ENCODE data around the gene LCT. TPM values are rescaled to one million over a fixed set of nuclear protein-coding genes. Genes with fewer than 3 reads are reported as not detected.

LCT gene
- polyA plus RNA-seq, 1 of the 3 experiments (the other 2 are of a cell fraction), result not detected

DNA sequence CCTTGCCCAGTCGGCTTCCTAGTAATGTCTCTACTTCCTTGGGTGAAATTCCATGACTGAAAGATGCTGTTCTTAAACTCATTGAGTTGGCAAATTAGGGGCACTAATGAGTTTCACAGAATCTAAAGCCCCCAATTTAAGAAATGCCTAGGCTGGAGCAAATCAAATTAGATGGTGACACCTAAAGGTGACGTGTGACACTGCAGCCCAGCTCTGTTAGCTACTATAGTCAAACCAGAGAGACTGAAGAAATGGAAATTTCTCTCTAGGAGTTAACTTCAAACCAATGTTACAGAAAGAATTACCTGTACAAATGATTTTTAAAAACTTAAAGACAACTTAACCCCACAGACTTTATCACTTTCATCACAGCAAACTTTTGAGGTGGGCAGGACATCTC, 37.2 kb downstream of the LCT start (continued):
- TF ChIP-seq RAD21 (IDR thresholded peaks at IDR 0.05; ENCODE audit: low read length), result no peak
- TF ChIP-seq YY1 (IDR thresholded peaks at IDR 0.05; ENCODE audit: low read depth), result no peak

DNA sequence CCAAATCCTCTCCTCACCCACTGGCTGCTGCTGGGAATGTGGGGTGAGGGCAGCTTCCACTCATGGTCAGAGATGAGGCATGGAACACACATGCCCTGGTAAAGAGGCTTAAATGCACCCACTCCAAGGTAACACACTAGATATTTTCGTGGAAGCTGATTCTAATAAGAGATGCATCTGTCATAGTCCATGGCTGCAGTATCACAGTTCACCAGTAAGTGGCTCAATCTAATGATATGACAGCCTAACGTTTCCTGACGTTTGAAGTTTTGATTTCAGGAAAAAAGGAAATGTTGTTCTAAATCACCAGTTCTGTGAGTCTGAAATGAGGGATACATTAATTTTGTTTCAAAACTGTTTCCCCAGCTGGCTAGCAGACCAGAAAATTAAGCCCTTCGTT, 38.2 kb downstream of the LCT start:
- Histone ChIP-seq H3K27ac (ENCODE audit: low read depth in 2 of 2, low read length in 1 of 2) (no peak overlapping the region), H3K4me1 (ENCODE audit: control insufficient read depth in 1 of 2, insufficient read depth in 2 of 2, low read depth in 1 of 2, low read length in 1 of 2) (no peaks in the 10 kb centered on the region; a peak in 1 of 4 replicates), H3K9ac (no peak overlapping the region), H3K4me2 (no peak overlapping the region), H3K27me3 (ENCODE audit: insufficient read depth) (no peaks in the 10 kb centered on the region), H4K20me1 (ENCODE audit: insufficient read depth) (no peaks in the 10 kb centered on the region), H3K4me3 (ENCODE audit: low read depth in 2 of 2, low read length in 1 of 2) (no peak overlapping the region), H2AFZ (ENCODE audit: low read depth) (no peak overlapping the region), H3F3A (replicated peaks; ENCODE audit: insufficient read depth) (no peaks in the 10 kb centered on the region), H3K9me2 (no peaks in the 10 kb centered on the region), H3K9me3 (no peaks in the 10 kb centered on the region), H3K79me2 (ENCODE audit: insufficient read depth) (no peaks in the 10 kb centered on the region), H3K36me3 (replicated peaks in 1 of 2; ENCODE audit: control insufficient read depth in 1 of 2, insufficient read depth in 2 of 2, low read length in 1 of 2) (no peaks in the 10 kb centered on the region)
- TF ChIP-seq JUND (IDR thresholded peaks at IDR 0.05) (no peak), NRF1 (IDR thresholded peaks at IDR 0.05; ENCODE audit: low read depth, low read length) (no peak), RAD21 (IDR thresholded peaks at IDR 0.05; ENCODE audit: low read length) (no peak), TEAD4 (IDR thresholded peaks at IDR 0.05; ENCODE audit: borderline replicate concordance, insufficient read depth) (no peak), CHD2 (IDR thresholded peaks at IDR 0.05; ENCODE audit: low read length, partially characterized antibody) (no peak), RFX5 (IDR thresholded peaks at IDR 0.05; ENCODE audit: low read length) (no peak), NFIC (IDR thresholded peaks at IDR 0.05; ENCODE audit: borderline replicate concordance) (no peak), FOSL2 (IDR thresholded peaks at IDR 0.05; ENCODE audit: borderline replicate concordance, low read depth) (no peak), YY1 (IDR thresholded peaks at IDR 0.05; ENCODE audit: low read depth) (no peak)
- TF ChIP-seq, protein P1, sequence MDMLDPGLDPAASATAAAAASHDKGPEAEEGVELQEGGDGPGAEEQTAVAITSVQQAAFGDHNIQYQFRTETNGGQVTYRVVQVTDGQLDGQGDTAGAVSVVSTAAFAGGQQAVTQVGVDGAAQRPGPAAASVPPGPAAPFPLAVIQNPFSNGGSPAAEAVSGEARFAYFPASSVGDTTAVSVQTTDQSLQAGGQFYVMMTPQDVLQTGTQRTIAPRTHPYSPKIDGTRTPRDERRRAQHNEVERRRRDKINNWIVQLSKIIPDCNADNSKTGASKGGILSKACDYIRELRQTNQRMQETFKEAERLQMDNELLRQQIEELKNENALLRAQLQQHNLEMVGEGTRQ (IDR thresholded peaks at IDR 0.05; ENCODE audit: borderline replicate concordance, low read depth, low read length), result no peak
- 45% methylated on average over 4 of the region's 4 CpGs for WGBS (ENCODE audit: low lambda C conversion rate)
- DNase-seq, result no peak
- CTCF ChIA-PET, result interaction anchor here (0.8 to 4.6 kb wide), 15 partner anchors 9 to 861 kb away, joined by 3 to 75 read pairs (median 7); no protein-coding TSS in a partner anchor
- POLR2A ChIA-PET, result no interaction called here

DNA sequence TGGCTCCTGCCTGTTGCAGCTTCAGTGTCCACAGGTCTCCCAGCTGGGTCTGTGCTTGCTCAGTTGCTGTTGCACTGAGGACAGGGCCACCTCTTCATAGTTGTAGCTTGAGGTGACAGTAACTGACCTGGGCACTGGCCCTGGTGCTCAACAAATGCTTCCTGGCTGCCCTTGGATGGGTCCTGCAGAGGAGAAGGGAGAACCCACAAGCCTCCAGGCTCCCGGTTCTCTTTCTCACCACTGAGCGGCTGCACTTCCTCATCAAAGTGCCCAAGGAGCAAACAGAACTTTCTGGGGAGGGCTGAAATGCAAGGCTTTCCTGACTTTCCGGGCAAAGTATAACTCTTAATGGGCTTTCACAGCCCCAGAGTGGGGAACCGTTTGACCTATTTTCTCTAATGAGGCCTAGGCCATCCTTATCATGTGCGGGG, 38.7 kb downstream of the LCT start:
- no peak overlapping the region for H3K4me2 ChIP-seq
- H3K79me2 ChIP-seq (ENCODE audit: insufficient read depth), result no peaks in the 10 kb centered on the region
- no peaks in the 10 kb centered on the region for H3K36me3 ChIP-seq (replicated peaks in 1 of 2; ENCODE audit: control insufficient read depth in 1 of 2, insufficient read depth in 2 of 2, low read length in 1 of 2)
- H3K9me3 ChIP-seq, result no peaks in the 10 kb centered on the region
- no peaks in the 10 kb centered on the region; a peak in 1 of 4 replicates for H3K4me1 ChIP-seq (ENCODE audit: control insufficient read depth in 1 of 2, insufficient read depth in 2 of 2, low read depth in 1 of 2, low read length in 1 of 2)
- H2AFZ ChIP-seq (ENCODE audit: low read depth), result no peak overlapping the region
- no peak overlapping the region for H3K27ac ChIP-seq (ENCODE audit: low read depth in 2 of 2, low read length in 1 of 2)
- no peaks in the 10 kb centered on the region for H4K20me1 ChIP-seq (ENCODE audit: insufficient read depth)
- no peaks in the 10 kb centered on the region for H3K27me3 ChIP-seq (ENCODE audit: insufficient read depth)
- ChIA-PET POLR2A (no interaction called here), CTCF (interaction anchor here (0.7 to 4.6 kb wide), 29 partner anchors 9 to 860 kb away, joined by 3 to 75 read pairs (median 5); no protein-coding TSS in a partner anchor)
- no peak overlapping the region for H3K9ac ChIP-seq
- H3F3A ChIP-seq (replicated peaks; ENCODE audit: insufficient read depth), result no peaks in the 10 kb centered on the region
- H3K4me3 ChIP-seq (ENCODE audit: low read depth in 2 of 2, low read length in 1 of 2), result no peak overlapping the region
- DNase-seq, result no peak
- H3K9me2 ChIP-seq, result no peaks in the 10 kb centered on the region
- 83% methylated on average over 3 of the region's 5 CpGs for WGBS (ENCODE audit: low lambda C conversion rate)
- TF ChIP-seq, protein P2, sequence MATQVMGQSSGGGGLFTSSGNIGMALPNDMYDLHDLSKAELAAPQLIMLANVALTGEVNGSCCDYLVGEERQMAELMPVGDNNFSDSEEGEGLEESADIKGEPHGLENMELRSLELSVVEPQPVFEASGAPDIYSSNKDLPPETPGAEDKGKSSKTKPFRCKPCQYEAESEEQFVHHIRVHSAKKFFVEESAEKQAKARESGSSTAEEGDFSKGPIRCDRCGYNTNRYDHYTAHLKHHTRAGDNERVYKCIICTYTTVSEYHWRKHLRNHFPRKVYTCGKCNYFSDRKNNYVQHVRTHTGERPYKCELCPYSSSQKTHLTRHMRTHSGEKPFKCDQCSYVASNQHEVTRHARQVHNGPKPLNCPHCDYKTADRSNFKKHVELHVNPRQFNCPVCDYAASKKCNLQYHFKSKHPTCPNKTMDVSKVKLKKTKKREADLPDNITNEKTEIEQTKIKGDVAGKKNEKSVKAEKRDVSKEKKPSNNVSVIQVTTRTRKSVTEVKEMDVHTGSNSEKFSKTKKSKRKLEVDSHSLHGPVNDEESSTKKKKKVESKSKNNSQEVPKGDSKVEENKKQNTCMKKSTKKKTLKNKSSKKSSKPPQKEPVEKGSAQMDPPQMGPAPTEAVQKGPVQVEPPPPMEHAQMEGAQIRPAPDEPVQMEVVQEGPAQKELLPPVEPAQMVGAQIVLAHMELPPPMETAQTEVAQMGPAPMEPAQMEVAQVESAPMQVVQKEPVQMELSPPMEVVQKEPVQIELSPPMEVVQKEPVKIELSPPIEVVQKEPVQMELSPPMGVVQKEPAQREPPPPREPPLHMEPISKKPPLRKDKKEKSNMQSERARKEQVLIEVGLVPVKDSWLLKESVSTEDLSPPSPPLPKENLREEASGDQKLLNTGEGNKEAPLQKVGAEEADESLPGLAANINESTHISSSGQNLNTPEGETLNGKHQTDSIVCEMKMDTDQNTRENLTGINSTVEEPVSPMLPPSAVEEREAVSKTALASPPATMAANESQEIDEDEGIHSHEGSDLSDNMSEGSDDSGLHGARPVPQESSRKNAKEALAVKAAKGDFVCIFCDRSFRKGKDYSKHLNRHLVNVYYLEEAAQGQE (IDR thresholded peaks at IDR 0.05; ENCODE audit: low read depth, low read length), result no peak
- TF ChIP-seq GABPA (IDR thresholded peaks at IDR 0.05; ENCODE audit: low read depth), result no peak
- TF ChIP-seq NRF1 (IDR thresholded peaks at IDR 0.05; ENCODE audit: low read depth, low read length), result no peak
- TF ChIP-seq MXI1 (IDR thresholded peaks at IDR 0.05; ENCODE audit: low read depth, low read length), result no peak
- TF ChIP-seq, protein P3, sequence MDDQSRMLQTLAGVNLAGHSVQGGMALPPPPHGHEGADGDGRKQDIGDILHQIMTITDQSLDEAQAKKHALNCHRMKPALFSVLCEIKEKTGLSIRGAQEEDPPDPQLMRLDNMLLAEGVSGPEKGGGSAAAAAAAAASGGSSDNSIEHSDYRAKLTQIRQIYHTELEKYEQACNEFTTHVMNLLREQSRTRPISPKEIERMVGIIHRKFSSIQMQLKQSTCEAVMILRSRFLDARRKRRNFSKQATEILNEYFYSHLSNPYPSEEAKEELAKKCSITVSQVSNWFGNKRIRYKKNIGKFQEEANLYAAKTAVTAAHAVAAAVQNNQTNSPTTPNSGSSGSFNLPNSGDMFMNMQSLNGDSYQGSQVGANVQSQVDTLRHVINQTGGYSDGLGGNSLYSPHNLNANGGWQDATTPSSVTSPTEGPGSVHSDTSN (IDR thresholded peaks at IDR 0.05), result no peak
- TF ChIP-seq, protein P1 (IDR thresholded peaks at IDR 0.05; ENCODE audit: borderline replicate concordance, low read depth, low read length), result no peak
- TF ChIP-seq, protein P4, sequence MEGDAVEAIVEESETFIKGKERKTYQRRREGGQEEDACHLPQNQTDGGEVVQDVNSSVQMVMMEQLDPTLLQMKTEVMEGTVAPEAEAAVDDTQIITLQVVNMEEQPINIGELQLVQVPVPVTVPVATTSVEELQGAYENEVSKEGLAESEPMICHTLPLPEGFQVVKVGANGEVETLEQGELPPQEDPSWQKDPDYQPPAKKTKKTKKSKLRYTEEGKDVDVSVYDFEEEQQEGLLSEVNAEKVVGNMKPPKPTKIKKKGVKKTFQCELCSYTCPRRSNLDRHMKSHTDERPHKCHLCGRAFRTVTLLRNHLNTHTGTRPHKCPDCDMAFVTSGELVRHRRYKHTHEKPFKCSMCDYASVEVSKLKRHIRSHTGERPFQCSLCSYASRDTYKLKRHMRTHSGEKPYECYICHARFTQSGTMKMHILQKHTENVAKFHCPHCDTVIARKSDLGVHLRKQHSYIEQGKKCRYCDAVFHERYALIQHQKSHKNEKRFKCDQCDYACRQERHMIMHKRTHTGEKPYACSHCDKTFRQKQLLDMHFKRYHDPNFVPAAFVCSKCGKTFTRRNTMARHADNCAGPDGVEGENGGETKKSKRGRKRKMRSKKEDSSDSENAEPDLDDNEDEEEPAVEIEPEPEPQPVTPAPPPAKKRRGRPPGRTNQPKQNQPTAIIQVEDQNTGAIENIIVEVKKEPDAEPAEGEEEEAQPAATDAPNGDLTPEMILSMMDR (IDR thresholded peaks at IDR 0.05), result no peak
- TF ChIP-seq NFIC (IDR thresholded peaks at IDR 0.05; ENCODE audit: borderline replicate concordance), result no peak
- no peak for TF ChIP-seq RCOR1 (IDR thresholded peaks at IDR 0.05; ENCODE audit: low read length)
- TF ChIP-seq RXRA (IDR thresholded peaks at IDR 0.05; ENCODE audit: borderline replicate concordance, low read depth), result no peak

Measured in SK-N-SH (cell line).